Activated T-cell treated with anti-CD3 and anti-CD28 coated beads, Interleukin-2, amount 50 U/mL, for 48 hours (primary cell): Measurements from ENCODE around the gene TMEM236.

ENCODE experiments used
- DNase-seq, 2 experiments: peaks; one replicate each; pipeline ENCODE4 v3.0.0-alpha.2; 2020

The TMEM236 gene

GRCh38 chr10:17833656-17834055 is 81.7 kb downstream of the TMEM236 start:
- no peak for DNase-seq

- DNase-seq = no peak
Observed at GRCh38 chr10:17835688-17836087, 83.7 kb downstream of the TMEM236 start.

- DNase-seq = no peak
Observed at GRCh38 chr10:17836942-17837341, 84.9 kb downstream of the TMEM236 start.

GRCh38 chr10:17838080-17838648 is 86.2 kb downstream of the TMEM236 start:
- DNase-seq = no peak

GRCh38 chr10:17841050-17841449 is 89.0 kb downstream of the TMEM236 start:
- no peak for DNase-seq

GRCh38 chr10:17842641-17843040 is 90.6 kb downstream of the TMEM236 start:
- DNase-seq = no peak

- no peak for DNase-seq
Observed at GRCh38 chr10:17847585-17848296, 95.7 kb downstream of the TMEM236 start.

GRCh38 chr10:17848646-17849045 is 96.6 kb downstream of the TMEM236 start:
- DNase-seq = no peak
